Measurements from ENCODE around the gene ENG.

ENG gene

GRCh38 chr9:127854184-127854806, at the start of gene ENG:
Gene ENG, minus strand, starts transcription at chr9:127854658. Its CDS starts 303 bp downstream, at chr9:127854355.
- intact Hi-C loops (cut with DNase I; ENCODE audit: low total_unique reads): no loop called here
- peak; percentile 78 to 87 for DNase-seq
- H3K4me1 ChIP-seq: peaks cover 5 to 66% (median 50%) of the 10 kb centered on the region in 4 donors
- peak; percentile 25 to 31 for TF ChIP-seq CTCF (IDR thresholded peaks at IDR 0.05)
- no peaks in the 10 kb centered on the region for H3K27me3 ChIP-seq
- H3K9me3 ChIP-seq: peaks cover 0 to 4% (median 1%) of the 10 kb centered on the region in 3 donors
- H3K36me3 ChIP-seq: peaks cover 0 to 12% (median 10%) of the 10 kb centered on the region in 3 donors
- peak within 1 kb of the TSS; percentile 54 to 71 for H3K4me3 ChIP-seq
- H3K27ac ChIP-seq: peak within 1 kb of the TSS; percentile 80 to 82

GRCh38 chr9:127903557-127904475, 49.4 kb upstream of the ENG start:
- Histone ChIP-seq H3K4me3 (no peak overlapping the region), H3K9me3 (no peaks in the 10 kb centered on the region), H3K27me3 (no peaks in the 10 kb centered on the region), H3K27ac (peak overlapping the region; percentile 81 to 90), H3K4me1 (peaks cover 0 to 70% (median 55%) of the 10 kb centered on the region in 4 donors), H3K36me3 (peaks cover 0 to 11% (median 7%) of the 10 kb centered on the region in 3 donors)
- no peak for TF ChIP-seq CTCF (IDR thresholded peaks at IDR 0.05)
- peak; percentile 80 to 89 for DNase-seq
- intact Hi-C loops (cut with DNase I; ENCODE audit: low total_unique reads): no loop called here

- Histone ChIP-seq H3K36me3 (peaks cover 19 to 24% (median 20%) of the 10 kb centered on the region in 3 donors), H3K27ac (peak within 1 kb of the TSS; percentile 99), H3K4me3 (peak within 1 kb of the TSS; percentile 96 to 98), H3K4me1 (peaks cover 0 to 67% (median 54%) of the 10 kb centered on the region in 4 donors), H3K27me3 (no peaks in the 10 kb centered on the region), H3K9me3 (no peaks in the 10 kb centered on the region)
- peak in 1 of 2 donors; percentile 88 for DNase-seq
- intact Hi-C loops (cut with DNase I; ENCODE audit: low total_unique reads): no loop called here
- no peak for TF ChIP-seq CTCF (IDR thresholded peaks at IDR 0.05)
Observed at GRCh38 chr9:127899128-127899943, 44.9 kb upstream of the ENG start, which contains the start of gene ST6GALNAC6. Gene ST6GALNAC6, minus strand, starts transcription at chr9:127899603. Its CDS starts 1,622 bp downstream, at chr9:127897981.

GRCh38 chr9:127898433-127899127, 44.1 kb upstream of the ENG start:
- H3K4me1 ChIP-seq: peaks cover 0 to 59% (median 46%) of the 10 kb centered on the region in 4 donors
- intact Hi-C loops (cut with DNase I; ENCODE audit: low total_unique reads): no loop called here

More at GRCh38 chr9:127898433-127899127, 44.1 kb upstream of the ENG start:
- peak overlapping the region; percentile 96 to 98 for H3K4me3 ChIP-seq
- H3K27me3 ChIP-seq: no peaks in the 10 kb centered on the region
- no peaks in the 10 kb centered on the region for H3K9me3 ChIP-seq
- peaks cover 26 to 32% (median 28%) of the 10 kb centered on the region in 3 donors for H3K36me3 ChIP-seq
- peak overlapping the region; percentile 99 for H3K27ac ChIP-seq
- no peak for TF ChIP-seq CTCF (IDR thresholded peaks at IDR 0.05)
- peak; percentile 78 to 82 for DNase-seq
